Epithelial cell of esophagus (primary cell): Measurements from ENCODE around the gene GSK3A.

Source experiments
- DNase-seq: peaks from one replicate; pipeline ENCODE4 v3.0.0; 2010; ENCODE audit warnings: low read depth
- H3K4me3 ChIP-seq: 2 replicates; pipeline ENCODE4 v1.5.1; 2011; ENCODE audit warnings: mild to moderate bottlenecking, low read length, control low read depth
- TF ChIP-seq, protein P1 (sequence below): IDR thresholded peaks from 2 replicates; pipeline ENCODE4 v1.5.1; 2011; ENCODE audit warnings: low read depth, mild to moderate bottlenecking, low read length, control low read depth, inconsistent platforms; ENCODE audit not compliant: insufficient read depth; ENCODE audit errors: missing control alignments

The GSK3A gene

GRCh38 chr19:42185277-42185676 is 57.1 kb downstream of the GSK3A start:
- no peak overlapping the region for H3K4me3 ChIP-seq
- no peak for DNase-seq
- TF ChIP-seq, protein P1, sequence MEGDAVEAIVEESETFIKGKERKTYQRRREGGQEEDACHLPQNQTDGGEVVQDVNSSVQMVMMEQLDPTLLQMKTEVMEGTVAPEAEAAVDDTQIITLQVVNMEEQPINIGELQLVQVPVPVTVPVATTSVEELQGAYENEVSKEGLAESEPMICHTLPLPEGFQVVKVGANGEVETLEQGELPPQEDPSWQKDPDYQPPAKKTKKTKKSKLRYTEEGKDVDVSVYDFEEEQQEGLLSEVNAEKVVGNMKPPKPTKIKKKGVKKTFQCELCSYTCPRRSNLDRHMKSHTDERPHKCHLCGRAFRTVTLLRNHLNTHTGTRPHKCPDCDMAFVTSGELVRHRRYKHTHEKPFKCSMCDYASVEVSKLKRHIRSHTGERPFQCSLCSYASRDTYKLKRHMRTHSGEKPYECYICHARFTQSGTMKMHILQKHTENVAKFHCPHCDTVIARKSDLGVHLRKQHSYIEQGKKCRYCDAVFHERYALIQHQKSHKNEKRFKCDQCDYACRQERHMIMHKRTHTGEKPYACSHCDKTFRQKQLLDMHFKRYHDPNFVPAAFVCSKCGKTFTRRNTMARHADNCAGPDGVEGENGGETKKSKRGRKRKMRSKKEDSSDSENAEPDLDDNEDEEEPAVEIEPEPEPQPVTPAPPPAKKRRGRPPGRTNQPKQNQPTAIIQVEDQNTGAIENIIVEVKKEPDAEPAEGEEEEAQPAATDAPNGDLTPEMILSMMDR = no peak

DNA sequence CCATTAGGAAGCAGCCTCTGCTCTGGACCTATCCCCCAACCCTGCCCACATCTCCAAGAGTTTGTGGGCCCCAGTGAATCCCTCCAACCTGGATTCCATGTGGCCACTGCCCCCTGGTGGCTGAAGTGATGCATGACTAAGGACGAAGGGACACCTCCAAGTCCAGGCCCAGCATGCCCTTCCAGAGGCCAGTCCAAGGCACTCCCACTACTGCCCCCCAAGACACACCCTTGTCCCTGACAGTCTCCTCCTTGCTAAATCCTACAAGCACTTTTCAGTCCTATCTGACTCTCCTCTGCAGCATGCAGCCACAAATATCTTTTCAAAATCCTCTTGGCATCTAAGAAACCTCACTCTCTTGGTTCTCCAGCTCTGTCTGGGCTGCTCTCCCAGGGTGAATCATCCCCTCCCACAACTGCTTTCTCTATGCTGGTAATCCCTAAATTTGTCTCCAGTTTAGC is 58.0 kb downstream of the GSK3A start:
- peak; percentile 77 for DNase-seq
- no peak overlapping the region for H3K4me3 ChIP-seq
- TF ChIP-seq, protein P1 = peak; percentile 91
